HG02938 (cell line): ENCODE results near the gene MAPKAP1.

ENCODE experiments used
- ATAC-seq: cut with Tn5 transposase; IDR thresholded peaks from one replicate; pipeline ENCODE4 v1.9.1; 2021; ENCODE audit warnings: mild to moderate bottlenecking, moderate library complexity; ENCODE audit not compliant: unreplicated experiment

The MAPKAP1 gene

DNA sequence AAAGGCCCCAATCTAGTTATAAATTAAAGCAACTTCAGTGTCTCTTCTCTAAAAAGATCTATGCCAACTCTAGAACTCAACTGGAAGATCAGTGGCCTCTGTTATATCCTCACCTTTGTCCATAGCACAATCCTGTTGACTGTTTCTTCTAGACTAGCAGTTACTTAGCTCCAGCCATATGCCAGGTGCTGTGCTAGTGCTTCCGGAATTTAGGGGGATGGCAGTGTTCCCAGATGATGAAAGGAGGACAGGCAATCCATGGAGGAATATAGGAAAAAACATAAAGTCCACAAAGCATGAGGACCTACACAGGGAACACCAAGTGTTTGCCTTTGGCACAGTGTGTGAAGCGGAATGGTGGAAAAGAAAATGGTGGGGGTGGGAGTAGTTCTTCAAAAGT, 214.3 kb downstream of the MAPKAP1 start:
- ATAC-seq: no peak

- no peak for ATAC-seq
These were observed 219.2 kb downstream of the MAPKAP1 start for GRCh38 chr9:125487842-125488241.

DNA sequence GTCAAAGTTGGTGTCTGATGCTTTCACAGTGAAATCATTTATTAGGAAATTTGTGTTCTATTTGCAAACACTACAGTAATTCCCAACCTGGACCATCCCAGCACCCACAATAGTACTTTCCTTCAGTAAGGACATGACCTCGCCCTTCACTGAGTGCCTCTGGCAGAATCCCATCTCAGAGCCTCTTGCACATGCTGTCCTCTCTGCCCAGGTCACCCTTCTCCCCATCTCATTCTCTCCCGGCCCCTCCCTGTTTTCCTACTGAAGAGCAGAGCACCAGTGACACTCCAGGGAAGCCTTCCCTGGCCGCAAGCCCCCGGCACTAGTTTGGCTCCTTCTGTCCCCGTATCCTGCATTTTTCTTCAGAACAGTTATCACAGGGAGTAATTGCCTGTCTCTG, 220.4 kb downstream of the MAPKAP1 start:
- no peak for ATAC-seq

DNA sequence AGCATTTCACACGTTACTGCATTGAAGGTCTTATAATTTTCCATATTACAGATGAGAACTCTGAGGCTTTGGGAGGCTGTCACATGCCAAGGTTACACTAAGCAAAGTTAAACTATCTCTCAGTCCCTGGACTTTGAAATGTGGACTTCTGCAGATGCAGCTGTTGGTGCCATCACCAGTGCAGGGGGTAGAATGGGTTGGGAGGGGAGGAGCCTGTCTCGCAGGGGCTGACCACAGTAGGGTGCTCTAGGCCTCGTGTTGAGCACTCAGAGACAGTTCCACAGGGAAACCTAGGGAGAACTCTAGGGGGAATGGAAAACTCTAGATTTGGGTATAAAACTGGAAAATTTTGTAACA, 220.9 kb downstream of the MAPKAP1 start:
- ATAC-seq: no peak

- no peak for ATAC-seq
These were observed 221.4 kb downstream of the MAPKAP1 start for GRCh38 chr9:125485471-125486151.

GRCh38 chr9:125484350-125485282, 222.4 kb downstream of the MAPKAP1 start:
- no peak for ATAC-seq

DNA sequence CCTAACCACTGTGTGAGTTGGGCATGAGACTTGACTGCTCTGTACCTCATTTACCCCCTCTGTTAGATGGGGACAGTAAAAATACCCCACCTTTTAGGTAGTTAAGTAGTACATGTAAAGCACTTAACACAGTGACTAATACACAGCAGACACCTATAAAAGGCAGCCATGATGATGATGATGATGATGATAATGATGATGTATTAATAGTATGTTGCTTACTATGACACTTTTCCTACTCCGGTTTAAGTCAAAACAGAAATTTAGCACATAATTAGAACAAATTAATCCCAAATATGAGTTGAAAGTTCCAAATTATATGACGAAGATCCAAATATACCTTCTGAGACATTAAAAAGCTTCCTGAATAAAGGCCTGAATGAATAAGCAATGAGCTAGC, 223.3 kb downstream of the MAPKAP1 start:
- ATAC-seq: no peak

- no peak for ATAC-seq
These were observed 227.0 kb downstream of the MAPKAP1 start for GRCh38 chr9:125479846-125480615.

- ATAC-seq: no peak
These were observed 229.9 kb downstream of the MAPKAP1 start for GRCh38 chr9:125477089-125477544.

- ATAC-seq: no peak
These were observed 230.4 kb downstream of the MAPKAP1 start for GRCh38 chr9:125476645-125477044.

DNA sequence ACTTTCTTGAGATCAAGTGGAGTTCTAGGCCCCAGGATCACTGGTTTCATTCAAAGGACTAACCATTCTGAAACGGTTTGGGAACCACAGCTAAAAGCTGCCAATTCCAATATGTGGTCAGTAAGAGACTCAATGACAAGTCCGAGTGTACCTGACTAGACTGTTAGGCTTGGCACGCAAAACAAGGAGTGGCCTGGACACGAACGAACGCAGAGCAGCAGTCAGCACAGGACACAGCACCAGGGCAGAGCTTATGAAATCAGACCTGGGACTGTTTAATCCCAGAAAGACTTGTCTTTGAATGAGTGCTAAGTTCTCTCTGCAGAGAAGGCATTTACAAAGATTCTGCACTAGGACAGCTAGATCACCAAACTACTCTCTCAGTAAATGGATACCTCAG, 231.6 kb downstream of the MAPKAP1 start:
- ATAC-seq: no peak

DNA sequence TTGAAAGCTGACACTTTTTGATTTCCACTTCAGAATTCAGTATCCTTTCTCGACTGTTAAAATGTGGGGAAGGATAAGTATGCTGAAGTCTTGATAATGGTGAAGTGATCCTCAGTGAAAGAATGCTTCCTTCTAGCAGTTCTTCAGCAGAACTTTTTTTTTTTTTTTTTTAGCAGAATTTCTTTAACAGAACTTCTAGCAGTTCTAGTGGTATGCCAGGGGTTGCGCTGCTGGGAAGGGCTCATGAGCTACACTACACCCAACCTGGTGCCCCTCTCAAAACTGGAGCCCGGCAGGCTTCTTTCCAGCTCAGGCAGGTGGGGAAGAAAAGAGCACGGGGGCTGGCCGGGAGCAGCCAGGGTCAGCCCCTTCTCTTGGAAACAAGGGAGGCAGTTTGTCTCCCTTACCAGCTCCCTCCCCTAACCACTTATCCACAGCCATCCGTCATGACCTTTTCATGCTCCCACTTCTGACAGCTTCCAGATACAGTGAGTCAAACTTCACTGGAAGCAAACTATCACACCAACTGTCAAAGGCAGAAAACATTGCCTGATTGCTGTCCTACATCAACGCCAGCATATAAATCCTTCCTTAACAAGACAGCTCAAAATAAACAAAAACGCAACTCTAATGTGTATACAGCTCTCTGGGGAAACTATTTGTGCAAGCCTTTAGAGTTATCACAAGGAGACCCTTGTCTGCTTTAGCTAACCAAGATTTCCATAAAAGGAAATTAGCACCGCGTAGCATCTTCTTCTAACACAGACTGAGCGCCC, 233.9 kb downstream of the MAPKAP1 start:
- ATAC-seq: no peak

GRCh38 chr9:125472562-125472925, 234.5 kb downstream of the MAPKAP1 start:
- no peak for ATAC-seq

- ATAC-seq: no peak
These were observed 236.0 kb downstream of the MAPKAP1 start for GRCh38 chr9:125470767-125471580.

GRCh38 chr9:125470189-125470588, 236.8 kb downstream of the MAPKAP1 start:
- ATAC-seq: no peak

GRCh38 chr9:125468646-125469045, 238.4 kb downstream of the MAPKAP1 start:
- no peak for ATAC-seq

GRCh38 chr9:125467116-125467740, 239.8 kb downstream of the MAPKAP1 start:
- ATAC-seq: no peak

DNA sequence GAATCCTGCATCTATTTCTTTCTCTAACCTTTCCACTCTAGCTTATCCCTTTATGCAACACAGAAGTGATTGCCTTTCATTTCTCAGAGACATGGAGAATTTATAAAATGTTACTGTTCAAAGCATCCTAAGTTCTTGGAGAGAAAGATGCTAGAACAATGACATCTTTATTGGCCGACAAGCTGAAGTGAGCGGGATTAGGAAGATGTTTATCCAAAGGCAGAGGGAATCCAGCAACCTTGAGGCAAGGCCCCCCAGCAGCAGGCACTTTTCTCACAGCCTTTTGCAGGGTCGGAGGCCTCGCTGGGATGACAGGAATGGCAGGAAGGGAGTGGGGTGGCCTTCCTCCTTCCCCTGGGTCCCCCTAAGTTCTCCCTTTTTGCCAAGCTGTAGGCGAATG, 240.6 kb downstream of the MAPKAP1 start:
- no peak for ATAC-seq

DNA sequence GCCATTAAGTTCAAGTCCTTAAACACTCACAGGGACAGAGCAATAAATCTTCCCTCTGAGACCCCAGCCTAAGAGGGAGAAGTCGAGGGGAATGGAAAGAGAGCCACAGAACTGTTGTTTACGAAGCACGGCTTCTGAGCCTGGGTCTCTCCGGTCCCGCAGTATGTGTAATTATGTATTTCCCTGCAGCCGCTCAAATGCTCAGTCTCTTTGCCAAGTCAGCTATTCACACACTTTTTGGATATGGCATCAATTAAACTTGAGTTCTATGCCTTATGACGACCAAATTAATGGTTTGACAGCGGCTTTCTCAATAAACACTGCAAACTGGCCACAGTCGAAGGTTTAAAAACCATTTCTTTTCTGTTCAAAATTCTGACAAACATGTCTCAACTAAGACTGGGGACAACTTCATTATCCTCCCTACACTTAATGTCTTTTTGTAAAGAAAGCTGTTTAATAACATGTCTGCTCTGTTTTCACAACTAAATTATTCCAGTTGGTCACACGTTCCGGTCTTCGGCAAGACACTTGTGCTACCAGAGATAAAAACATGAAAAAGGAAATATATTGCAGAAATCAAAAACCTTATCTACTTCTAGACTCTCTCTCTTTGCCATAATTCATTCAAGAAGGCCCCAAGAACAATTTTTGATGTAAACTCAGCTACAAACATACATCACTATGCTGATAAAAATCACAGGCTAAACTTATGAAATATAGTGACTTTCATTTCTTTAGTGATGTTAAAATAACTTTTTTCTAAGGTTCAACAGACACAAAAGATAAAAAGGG, 242.2 kb downstream of the MAPKAP1 start:
- no peak for ATAC-seq
